SK-N-SH (cell line): ENCODE measurements around the gene CHST12.

Experiments
- EP300 ChIP-seq, 2 experiments: IDR thresholded peaks; 2 replicates each; pipeline versions ENCODE4 v1.4.0 to v1.6.1; 2012; ENCODE audit warnings: borderline replicate concordance in 1 of 2, low read depth in 1 of 2, low read length in 1 of 2
- EZH2phosphoT487 ChIP-seq: fragments of 200-600 bp; sonication (generic); IDR thresholded peaks from 2 replicates; pipeline ENCODE4 v1.6.1; 2017; ENCODE audit warnings: low read depth, mixed run types, mild to moderate bottlenecking, antibody characterized with exemption, moderate library complexity, borderline replicate concordance
- MAX ChIP-seq: IDR thresholded peaks from 2 replicates; pipeline ENCODE4 v1.4.0; 2012; ENCODE audit warnings: low read depth
- NRF1 ChIP-seq: IDR thresholded peaks from 2 replicates; pipeline ENCODE4 v1.6.1; 2012; ENCODE audit warnings: low read depth, mild to moderate bottlenecking, low read length
- RFX5 ChIP-seq: IDR thresholded peaks from 2 replicates; pipeline ENCODE4 v1.6.1; 2012; ENCODE audit warnings: mild to moderate bottlenecking, improper control_type of control experiment, low read length
- SIN3A ChIP-seq: IDR thresholded peaks from 2 replicates; pipeline ENCODE4 v1.6.1; 2012; ENCODE audit warnings: low read depth, mild to moderate bottlenecking, low read length, moderate library complexity, borderline replicate concordance
- SMC3 ChIP-seq: IDR thresholded peaks from 2 replicates; pipeline ENCODE4 v1.6.1; 2012; ENCODE audit warnings: low read depth, low read length, improper control_type of control experiment
- TAF1 ChIP-seq: IDR thresholded peaks from 2 replicates; pipeline ENCODE4 v1.6.1; 2012; ENCODE audit warnings: low read depth, mild to moderate bottlenecking, low read length, moderate library complexity, borderline replicate concordance
- TEAD4 ChIP-seq: IDR thresholded peaks from 2 replicates; pipeline ENCODE4 v1.4.0; 2012; ENCODE audit warnings: mild to moderate bottlenecking, borderline replicate concordance; ENCODE audit not compliant: insufficient read depth
- USF2 ChIP-seq: fragments of 150-350 bp; IDR thresholded peaks from 2 replicates; pipeline ENCODE4 v1.6.1; 2017; ENCODE audit warnings: antibody characterized with exemption, low read length, low read depth, borderline replicate concordance
- YY1 ChIP-seq: IDR thresholded peaks from 2 replicates; pipeline ENCODE4 v1.4.0; 2012; ENCODE audit warnings: low read depth, mild to moderate bottlenecking
- ZBTB33 ChIP-seq: IDR thresholded peaks from 2 replicates; pipeline ENCODE4 v1.4.0; 2012; ENCODE audit warnings: low read depth, borderline replicate concordance
- TF ChIP-seq, protein P1 (sequence below): fragments of 200-600 bp; sonication (generic); IDR thresholded peaks from 2 replicates; pipeline ENCODE4 v1.6.1; 2017; ENCODE audit warnings: antibody characterized with exemption, mild to moderate bottlenecking, moderate library complexity
- TF ChIP-seq, protein P2 (sequence below): IDR thresholded peaks from 2 replicates; pipeline ENCODE4 v1.6.1; 2012; ENCODE audit warnings: mild to moderate bottlenecking, low read depth, low read length, moderate library complexity

DNA sequence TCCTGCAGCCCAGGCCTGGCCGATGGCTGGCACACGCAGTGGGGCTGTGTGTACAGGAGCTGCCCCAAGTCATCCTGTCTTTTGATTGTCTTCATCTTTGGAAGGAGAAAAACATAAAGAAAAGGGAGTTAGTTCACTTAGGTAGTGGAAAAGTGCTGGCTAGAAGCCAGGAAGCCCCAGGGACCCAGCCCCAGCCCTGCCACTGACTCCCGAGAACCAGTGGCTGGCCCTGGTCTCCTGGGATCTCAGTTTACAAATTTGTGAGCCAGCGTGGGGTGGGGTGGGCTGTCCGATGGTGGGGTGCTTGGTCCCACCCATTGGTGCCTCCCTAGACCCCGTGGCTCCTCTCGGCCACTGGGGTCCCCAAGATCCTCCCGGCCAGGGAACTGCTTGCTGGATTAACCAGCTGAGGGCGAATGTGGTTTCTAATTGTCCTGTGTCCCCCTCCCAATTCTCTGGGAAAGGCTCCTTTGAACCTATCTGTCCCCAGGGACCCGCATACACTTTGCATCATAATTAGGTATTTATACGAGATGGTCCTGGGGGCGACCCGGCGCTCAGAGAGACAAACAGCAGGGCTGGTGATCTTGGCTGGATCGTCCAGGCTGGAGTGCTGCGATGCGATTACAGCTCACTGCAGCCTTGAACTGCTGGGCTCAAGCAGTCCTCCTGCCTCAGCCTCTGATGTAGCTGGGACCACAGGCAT lies 16.3 kb upstream of the CHST12 start:
- TF ChIP-seq RFX5 (no peak), EP300 (IDR thresholded peaks at IDR 0.05; ENCODE audit: borderline replicate concordance in 1 of 2, low read depth in 1 of 2, low read length in 1 of 2) (no peak), SIN3A (no peak), TAF1 (no peak), USF2 (no peak), MAX (no peak), SMC3 (no peak), EZH2phosphoT487 (no peak), YY1 (no peak), ZBTB33 (no peak), NRF1 (no peak), TEAD4 (no peak)
- TF ChIP-seq, protein P1, sequence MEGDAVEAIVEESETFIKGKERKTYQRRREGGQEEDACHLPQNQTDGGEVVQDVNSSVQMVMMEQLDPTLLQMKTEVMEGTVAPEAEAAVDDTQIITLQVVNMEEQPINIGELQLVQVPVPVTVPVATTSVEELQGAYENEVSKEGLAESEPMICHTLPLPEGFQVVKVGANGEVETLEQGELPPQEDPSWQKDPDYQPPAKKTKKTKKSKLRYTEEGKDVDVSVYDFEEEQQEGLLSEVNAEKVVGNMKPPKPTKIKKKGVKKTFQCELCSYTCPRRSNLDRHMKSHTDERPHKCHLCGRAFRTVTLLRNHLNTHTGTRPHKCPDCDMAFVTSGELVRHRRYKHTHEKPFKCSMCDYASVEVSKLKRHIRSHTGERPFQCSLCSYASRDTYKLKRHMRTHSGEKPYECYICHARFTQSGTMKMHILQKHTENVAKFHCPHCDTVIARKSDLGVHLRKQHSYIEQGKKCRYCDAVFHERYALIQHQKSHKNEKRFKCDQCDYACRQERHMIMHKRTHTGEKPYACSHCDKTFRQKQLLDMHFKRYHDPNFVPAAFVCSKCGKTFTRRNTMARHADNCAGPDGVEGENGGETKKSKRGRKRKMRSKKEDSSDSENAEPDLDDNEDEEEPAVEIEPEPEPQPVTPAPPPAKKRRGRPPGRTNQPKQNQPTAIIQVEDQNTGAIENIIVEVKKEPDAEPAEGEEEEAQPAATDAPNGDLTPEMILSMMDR = no peak
- TF ChIP-seq, protein P2, sequence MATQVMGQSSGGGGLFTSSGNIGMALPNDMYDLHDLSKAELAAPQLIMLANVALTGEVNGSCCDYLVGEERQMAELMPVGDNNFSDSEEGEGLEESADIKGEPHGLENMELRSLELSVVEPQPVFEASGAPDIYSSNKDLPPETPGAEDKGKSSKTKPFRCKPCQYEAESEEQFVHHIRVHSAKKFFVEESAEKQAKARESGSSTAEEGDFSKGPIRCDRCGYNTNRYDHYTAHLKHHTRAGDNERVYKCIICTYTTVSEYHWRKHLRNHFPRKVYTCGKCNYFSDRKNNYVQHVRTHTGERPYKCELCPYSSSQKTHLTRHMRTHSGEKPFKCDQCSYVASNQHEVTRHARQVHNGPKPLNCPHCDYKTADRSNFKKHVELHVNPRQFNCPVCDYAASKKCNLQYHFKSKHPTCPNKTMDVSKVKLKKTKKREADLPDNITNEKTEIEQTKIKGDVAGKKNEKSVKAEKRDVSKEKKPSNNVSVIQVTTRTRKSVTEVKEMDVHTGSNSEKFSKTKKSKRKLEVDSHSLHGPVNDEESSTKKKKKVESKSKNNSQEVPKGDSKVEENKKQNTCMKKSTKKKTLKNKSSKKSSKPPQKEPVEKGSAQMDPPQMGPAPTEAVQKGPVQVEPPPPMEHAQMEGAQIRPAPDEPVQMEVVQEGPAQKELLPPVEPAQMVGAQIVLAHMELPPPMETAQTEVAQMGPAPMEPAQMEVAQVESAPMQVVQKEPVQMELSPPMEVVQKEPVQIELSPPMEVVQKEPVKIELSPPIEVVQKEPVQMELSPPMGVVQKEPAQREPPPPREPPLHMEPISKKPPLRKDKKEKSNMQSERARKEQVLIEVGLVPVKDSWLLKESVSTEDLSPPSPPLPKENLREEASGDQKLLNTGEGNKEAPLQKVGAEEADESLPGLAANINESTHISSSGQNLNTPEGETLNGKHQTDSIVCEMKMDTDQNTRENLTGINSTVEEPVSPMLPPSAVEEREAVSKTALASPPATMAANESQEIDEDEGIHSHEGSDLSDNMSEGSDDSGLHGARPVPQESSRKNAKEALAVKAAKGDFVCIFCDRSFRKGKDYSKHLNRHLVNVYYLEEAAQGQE = no peak
